Measurements from ENCODE around the gene BSN.
A peak's percentile ranks its signal among the peaks of the same experiment; 100 is the strongest.

The BSN gene

GRCh38 chr3:49671291-49672288, 117.3 kb downstream of the BSN start:
- no peak overlapping the region for H3K4me3 ChIP-seq (ENCODE audit: low read depth, low read length)
- peak; percentile 90 for TF ChIP-seq CTCF (IDR thresholded peaks at IDR 0.05; ENCODE audit: borderline replicate concordance, insufficient read depth, low read depth, low read length)

GRCh38 chr3:49673121-49673714, 118.9 kb downstream of the BSN start:
- TF ChIP-seq CTCF (IDR thresholded peaks at IDR 0.05; ENCODE audit: borderline replicate concordance, insufficient read depth, low read depth, low read length) = no peak
- H3K4me3 ChIP-seq (ENCODE audit: low read depth, low read length) = peak overlapping the region; percentile 83

- no peak for TF ChIP-seq CTCF (IDR thresholded peaks at IDR 0.05; ENCODE audit: borderline replicate concordance, insufficient read depth, low read depth, low read length)
- H3K4me3 ChIP-seq (ENCODE audit: low read depth, low read length) = peak within 1 kb of the TSS; percentile 83
These were observed 119.6 kb downstream of the BSN start, which contains the start of gene APEH for GRCh38 chr3:49673715-49674496. APEH (plus strand) TSS chr3:49674351; CDS start chr3:49674402, 51 bp downstream.

GRCh38 chr3:49674497-49674983, 120.3 kb downstream of the BSN start:
- peak overlapping the region; percentile 83 for H3K4me3 ChIP-seq (ENCODE audit: low read depth, low read length)
- no peak for TF ChIP-seq CTCF (IDR thresholded peaks at IDR 0.05; ENCODE audit: borderline replicate concordance, insufficient read depth, low read depth, low read length)

DNA sequence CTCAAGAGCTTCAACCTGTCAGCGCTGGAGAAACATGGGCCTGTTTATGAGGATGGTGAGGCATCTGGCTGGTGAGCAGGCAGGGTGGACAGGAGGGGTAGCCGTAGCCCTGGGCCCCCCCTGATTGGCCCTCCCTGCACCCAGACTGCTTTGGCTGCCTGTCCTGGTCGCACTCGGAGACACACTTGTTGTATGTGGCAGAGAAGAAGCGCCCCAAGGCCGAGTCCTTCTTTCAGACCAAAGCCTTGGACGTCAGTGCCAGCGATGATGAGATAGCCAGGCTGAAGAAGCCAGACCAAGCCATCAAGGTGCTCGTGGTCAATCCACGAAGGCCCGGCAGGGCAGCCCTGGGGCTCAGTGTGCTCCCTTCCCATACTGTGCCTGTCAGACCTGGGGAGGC, 121.6 kb downstream of the BSN start:
- TF ChIP-seq CTCF (IDR thresholded peaks at IDR 0.05; ENCODE audit: borderline replicate concordance, insufficient read depth, low read depth, low read length) = no peak
- H3K4me3 ChIP-seq (ENCODE audit: low read depth, low read length) = no peak overlapping the region

GRCh38 chr3:49680493-49681231, 126.4 kb downstream of the BSN start:
- no peak for TF ChIP-seq CTCF (IDR thresholded peaks at IDR 0.05; ENCODE audit: borderline replicate concordance, insufficient read depth, low read depth, low read length)
- no peak overlapping the region for H3K4me3 ChIP-seq (ENCODE audit: low read depth, low read length)
